GM21786 (cell line): ENCODE data around the gene ARL3.
"Not testable (repeated sequence)": the region's sequence is repeated elsewhere in the genome, so short reads cannot be mapped to it uniquely, and the experiment has no call there.

Experiments
- ATAC-seq: cut with Tn5 transposase; IDR thresholded peaks from one replicate; pipeline ENCODE4 v1.9.1; 2021; ENCODE audit not compliant: unreplicated experiment

ARL3 gene

GRCh38 chr10:102674566-102674965 lies 39.6 kb downstream of the ARL3 start:
- ATAC-seq, result no peak

- ATAC-seq, result no peak
Measured at GRCh38 chr10:102673819-102674511, 40.2 kb downstream of the ARL3 start.

- ATAC-seq, result no peak
Measured at GRCh38 chr10:102673236-102673818, 40.9 kb downstream of the ARL3 start.

GRCh38 chr10:102670871-102671434 lies 43.2 kb downstream of the ARL3 start:
- ATAC-seq, result no peak

- no peak for ATAC-seq
Measured at GRCh38 chr10:102670065-102670670, 44.0 kb downstream of the ARL3 start.

- no peak for ATAC-seq
Measured at GRCh38 chr10:102669206-102670064, 44.8 kb downstream of the ARL3 start.

GRCh38 chr10:102668326-102669107 lies 45.7 kb downstream of the ARL3 start:
- no peak for ATAC-seq

GRCh38 chr10:102667411-102667810 lies 46.8 kb downstream of the ARL3 start:
- not testable (repeated sequence) for ATAC-seq

GRCh38 chr10:102665904-102666509 lies 48.2 kb downstream of the ARL3 start:
- ATAC-seq, result no peak

- peak; percentile 14 for ATAC-seq
Measured at GRCh38 chr10:102661658-102662028, 52.6 kb downstream of the ARL3 start.

- peak; percentile 73 for ATAC-seq
Measured at GRCh38 chr10:102660888-102661657, 53.1 kb downstream of the ARL3 start.

- no peak for ATAC-seq
Measured at GRCh38 chr10:102658802-102659201, 55.4 kb downstream of the ARL3 start.

- no peak for ATAC-seq
Measured at GRCh38 chr10:102657984-102658724, 56.0 kb downstream of the ARL3 start.

- ATAC-seq, result no peak
Measured at GRCh38 chr10:102657451-102657850, 56.7 kb downstream of the ARL3 start.

GRCh38 chr10:102656791-102657371 lies 57.3 kb downstream of the ARL3 start:
- no peak for ATAC-seq

GRCh38 chr10:102656026-102656425 lies 58.2 kb downstream of the ARL3 start:
- ATAC-seq, result no peak

GRCh38 chr10:102654969-102655368 lies 59.2 kb downstream of the ARL3 start:
- ATAC-seq, result no peak

- ATAC-seq, result no peak
Measured at GRCh38 chr10:102654566-102654965, 59.6 kb downstream of the ARL3 start.
